Fibroblast of peridontal ligament (primary cell): ENCODE data around the gene ORC3.
"Not testable (repeated sequence)": the region's sequence is repeated elsewhere in the genome, so short reads cannot be mapped to it uniquely, and the experiment has no call there.

Experiments
- DNase-seq: peaks from one replicate; pipeline ENCODE4 v3.0.0-alpha.2; 2010; ENCODE audit errors: extremely low read depth

ORC3 gene

DNA sequence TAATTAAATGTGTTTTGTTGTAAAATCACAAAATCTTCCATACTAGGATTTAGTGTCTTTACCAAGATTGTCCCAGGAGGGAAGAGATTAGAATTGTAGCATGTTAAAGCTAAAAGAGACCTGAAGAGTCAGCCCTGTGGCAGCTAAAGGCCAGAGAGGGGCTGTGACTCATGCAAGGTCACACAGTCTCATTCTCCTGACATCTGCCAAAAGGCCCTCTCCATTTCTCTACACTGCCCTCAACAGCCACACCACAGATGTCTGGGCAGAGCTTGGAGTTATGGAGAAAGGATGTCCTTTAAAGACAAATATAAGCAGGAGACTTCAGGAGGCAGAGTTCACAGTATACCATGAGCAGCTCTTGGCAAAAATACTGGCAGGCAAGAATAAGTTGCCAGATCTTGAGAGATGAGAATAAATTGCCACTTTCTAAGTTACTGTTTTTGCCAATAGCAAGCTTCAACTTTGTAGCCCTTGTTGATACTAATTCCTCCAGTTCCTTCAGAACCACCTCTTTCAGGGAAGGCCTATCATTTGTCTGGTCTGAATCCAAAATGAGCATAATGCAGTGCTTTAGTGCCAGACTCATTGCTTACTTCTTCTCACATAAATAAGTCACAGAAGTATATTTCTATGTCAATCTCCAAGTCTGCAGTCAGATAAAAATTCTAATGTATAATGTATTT, 70.4 kb downstream of the ORC3 start:
- peak; percentile 77 for DNase-seq

DNA sequence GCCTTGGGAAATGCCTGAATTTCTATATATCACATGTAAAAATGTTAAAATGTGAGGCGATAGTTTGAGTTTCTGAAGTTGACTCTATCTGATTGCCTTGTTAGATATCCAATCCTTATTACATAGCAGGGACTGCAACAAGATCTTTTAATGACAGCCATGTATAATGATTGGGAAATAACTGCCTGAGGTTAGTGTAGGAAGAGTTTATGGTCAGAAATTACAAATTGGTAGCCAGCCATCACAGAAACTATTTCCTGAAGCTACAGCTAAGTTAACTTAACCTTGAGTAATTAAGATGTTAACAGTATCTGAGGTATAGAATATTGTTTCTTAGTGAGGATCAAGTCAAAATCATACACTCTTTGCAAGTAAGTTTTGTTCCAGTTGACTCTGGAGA, 71.1 kb downstream of the ORC3 start:
- peak; percentile 82 for DNase-seq

DNA sequence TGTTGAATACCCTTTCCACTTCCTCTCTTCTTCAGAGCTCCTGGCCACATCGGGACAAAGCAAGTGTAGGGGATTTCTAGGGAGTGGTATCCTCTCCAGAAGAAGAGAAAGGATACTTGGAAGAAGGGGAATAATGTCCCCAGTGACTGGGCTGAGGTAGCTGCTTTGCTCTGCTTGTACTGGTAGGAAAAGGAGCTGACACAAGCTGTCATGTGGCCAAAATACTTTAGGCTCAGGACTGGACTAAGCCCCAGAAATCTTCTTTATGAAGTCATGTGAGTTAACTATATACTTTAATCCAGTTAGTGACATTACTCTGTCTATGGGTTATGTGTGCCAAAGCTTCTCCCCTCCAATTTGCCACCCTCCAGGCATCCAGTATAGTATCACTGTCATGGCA, 71.6 kb downstream of the ORC3 start:
- DNase-seq: peak; percentile 61

DNA sequence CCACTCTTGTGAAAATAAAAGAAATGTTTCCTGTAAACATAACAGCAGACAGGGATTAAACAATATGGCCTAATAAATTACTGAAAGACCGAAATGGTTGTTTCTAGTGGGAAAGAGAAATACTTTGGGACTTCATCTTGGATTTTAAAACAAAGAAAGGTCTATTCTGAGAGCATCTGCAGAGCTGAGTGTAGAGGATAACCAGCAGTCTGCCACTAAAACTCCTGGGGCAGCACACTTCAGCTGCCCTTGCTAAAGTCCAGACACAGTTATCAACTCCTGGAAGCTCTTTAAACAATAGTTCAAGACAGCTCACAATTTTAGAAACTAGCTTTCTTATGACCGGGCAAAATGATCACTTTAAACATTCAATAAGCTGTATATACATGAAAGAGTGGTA, 73.5 kb downstream of the ORC3 start:
- DNase-seq: no peak

DNA sequence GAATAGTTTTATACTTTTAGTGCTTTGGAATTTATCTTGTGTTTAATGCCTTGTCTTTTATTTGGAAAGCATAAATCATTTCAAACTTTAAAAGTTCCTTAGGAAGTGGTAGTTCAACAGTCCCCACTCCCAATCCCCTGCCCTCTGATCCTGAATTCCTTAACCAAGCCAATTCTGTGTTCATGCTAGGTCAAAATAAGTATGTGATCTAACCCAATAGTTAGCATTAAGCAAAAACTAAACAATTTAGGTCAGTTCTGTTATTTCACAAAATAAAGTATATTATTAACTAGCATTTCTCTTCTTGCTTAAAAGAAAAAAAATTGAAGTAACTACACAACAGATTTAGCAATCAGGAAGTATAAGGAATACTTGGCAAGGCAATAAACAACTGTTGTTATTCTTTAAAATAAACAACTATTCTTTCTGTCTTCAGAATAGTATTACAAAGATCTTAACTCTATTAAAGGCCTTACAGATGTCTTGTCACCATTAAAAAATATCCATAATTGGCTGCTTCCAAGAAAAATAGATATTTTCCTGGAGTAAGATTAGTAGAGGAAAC, 75.1 kb downstream of the ORC3 start:
- DNase-seq: no peak

DNA sequence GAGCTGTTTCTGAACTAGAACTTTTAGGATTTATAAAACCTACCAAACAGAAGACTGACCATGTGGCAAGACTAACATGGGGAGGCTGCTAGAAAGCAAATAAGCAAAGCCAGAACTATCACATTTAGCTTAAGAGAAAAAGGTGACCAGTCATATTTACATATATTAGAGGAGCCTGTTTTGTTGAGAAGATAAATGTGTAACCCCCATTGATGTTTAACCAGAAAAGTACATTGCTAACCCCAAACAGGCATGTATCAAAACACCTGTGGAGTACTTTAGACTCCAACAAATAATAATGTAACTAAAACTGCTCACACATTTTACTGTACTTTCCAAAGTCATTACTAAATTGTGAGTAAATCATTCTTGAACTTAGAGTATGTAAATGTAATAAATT, 77.1 kb downstream of the ORC3 start:
- no peak for DNase-seq

DNA sequence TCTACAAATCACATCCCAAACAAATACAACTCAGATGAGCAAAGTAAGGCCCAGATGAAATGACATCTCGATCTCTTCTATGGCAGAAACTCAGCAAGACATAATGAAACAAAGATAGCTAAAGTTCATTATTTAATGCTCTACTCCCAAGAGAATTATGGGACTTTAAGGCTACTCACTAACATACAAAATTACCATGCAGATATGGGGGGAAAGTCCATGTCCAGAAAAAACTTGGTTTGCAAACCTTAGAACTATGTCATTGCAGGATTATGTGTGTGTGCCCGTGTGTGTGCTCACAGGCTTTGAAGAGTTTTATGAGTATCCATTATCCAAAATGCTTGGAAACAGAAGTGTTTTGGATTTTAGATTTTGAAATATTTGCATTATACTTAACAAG, 78.1 kb downstream of the ORC3 start:
- DNase-seq: no peak

DNA sequence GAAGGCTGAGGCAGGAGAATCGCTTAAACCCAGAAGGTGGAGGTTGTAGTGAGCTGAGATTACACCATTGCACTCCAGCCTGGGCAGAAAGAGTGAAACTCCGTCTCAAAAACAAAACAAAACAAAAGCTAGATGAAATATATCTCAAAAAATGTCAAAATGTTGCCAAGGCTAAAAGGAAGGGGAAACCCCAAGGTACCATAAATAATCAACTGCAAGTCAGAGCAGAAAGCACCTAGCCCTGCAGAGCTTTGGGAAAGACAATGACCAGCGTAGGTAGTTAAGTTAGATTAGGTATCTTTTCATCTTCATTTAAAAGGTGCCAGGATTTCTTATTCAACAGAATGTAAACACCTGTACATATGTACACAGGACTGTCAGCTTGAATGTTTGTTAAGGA, 79.1 kb downstream of the ORC3 start:
- DNase-seq: no peak

DNA sequence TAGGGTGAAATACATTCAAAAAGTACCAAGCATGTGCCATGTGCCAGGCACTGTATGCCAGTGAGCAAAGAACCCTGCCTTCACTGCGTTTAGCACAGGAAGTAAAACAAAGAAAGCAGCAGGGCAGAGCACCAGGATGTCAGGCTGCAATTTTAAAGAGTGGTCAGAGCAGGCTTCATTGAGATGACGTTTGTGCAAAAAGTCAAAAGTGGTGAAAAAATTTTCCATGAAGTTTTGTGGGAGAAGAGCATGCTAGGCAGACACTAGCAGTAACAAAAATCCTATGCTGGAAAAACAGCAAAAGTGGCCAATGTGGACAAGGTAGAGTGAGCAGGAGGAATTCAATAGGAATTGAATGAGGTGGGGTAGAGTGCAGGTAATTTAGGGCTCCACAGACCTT, 80.8 kb downstream of the ORC3 start:
- no peak for DNase-seq

DNA sequence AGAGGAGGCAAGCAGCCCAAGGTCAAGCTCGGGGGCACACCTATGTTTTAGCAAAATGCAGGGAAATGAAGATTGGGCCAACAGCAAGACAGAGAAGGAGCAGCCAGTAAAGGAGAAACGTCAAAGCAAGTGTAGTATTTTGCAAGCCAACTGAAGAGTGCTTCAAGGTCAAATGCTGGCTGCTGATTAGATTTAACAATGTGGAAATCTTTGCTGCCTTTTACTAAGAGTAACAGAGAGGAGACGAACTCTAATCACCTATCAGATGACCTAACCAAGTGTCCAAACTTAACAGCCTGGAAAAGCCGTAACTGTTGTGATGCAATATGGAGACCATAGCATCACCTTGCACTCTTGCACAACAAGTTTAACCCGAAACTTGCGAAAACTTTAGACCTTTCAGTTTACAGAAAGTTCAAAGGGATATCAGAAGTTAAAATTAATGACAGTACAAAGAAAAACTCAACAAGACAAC, 81.7 kb downstream of the ORC3 start:
- no peak for DNase-seq

DNA sequence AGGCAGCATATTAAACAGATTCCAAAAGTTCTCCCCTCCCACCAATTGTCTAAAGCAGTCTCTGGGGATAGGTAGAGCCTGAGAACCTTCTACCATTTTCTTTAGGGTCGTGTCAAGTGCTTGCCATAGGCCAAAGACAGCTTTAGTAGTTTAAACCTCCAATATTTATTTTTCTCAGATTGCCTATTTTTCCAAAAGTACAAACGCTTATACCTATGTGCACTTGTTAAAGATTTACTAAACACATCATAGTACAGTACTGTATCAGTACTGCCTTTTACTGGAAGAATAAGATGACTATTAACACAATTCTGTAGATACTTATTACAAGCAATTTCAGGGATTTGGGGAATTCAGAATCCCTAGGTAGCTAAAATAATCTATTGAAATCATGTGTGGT, 82.7 kb downstream of the ORC3 start:
- no peak for DNase-seq

DNA sequence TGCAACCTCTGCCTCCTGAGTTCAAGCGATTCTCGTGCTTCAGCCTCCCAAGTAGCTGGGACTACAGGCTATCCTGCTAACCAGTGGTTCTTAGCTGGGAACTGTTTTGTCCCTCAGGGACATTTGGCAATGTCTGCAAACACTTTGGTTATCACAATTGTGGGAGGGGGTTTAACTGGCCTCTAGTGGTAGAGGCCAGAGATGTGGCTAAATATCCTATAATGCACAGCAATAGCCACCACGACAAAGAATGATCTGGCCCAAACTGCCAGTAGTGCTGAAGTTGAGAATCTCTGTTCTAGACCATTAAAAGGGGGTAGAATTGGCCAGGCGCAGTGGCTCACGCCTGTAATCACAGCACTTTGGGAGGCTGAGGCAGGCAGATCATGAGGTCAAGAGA, 83.3 kb downstream of the ORC3 start:
- DNase-seq: no peak

DNA sequence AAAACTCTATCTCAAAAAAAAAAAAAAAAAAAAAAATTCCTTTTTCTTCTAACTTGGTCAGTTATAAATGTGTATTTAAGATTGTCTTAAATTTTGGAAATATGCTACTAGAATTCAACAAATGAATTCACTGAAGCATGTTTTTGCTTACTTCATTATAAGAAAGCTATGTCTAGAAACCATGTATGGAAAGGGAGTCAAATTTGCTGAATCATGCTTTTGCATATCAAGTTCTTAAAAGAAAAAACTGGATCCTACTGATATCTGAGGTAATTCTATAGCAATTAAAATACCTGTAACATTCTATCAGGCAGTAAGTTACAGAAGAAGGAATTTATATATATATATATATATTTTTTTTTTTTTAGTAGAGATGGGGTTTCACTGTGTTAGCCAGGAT, 84.4 kb downstream of the ORC3 start:
- no peak for DNase-seq

DNA sequence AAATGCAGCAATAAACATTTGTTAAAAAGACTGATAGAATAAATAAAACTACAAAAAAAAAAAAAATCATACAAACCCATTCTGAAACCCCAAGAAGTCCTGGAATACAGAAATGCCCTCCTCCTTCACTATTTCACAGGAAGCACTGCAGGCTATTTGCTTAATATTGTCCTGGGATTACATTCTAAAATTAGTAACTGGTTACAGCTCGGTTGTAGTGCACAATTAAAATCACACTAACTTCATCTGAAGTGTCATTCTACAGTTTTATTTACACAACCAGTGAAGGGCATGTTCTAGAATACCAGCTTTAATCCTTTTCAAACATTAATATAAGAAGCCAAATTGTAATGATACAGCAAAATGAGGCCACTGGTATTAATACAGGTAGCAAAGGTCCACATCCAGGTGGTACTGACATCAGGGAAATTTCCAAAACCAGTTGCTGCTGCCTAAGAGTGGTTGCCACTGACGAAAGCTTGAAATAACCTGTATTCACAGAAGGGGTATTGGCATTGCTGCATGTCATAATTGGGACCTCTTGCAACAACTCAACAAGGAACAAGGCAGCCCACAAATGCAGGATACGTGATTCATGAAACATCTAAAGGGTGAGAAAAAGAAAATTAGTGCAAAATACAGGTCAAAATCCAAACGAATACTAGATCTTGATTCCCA, 85.2 kb downstream of the ORC3 start:
- DNase-seq: no peak

DNA sequence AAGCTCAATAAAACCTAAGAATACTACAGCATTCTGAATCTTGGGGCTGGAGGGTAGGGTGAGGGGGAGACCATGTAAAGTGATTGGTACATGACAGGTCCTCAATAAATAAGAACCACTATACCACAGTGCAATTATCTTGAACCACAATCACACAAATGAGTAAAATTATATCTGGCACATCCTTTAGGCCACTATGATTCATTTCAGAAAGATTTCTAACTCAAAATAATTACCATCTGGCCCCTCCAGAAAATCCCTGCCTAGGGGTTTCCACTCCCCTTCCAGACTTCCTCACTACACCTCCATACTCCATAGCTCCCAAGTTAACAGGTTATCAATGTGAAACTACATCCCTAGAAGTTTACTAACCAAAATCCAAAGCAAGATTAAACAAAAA, 92.4 kb downstream of the ORC3 start:
- peak; percentile 63 for DNase-seq

DNA sequence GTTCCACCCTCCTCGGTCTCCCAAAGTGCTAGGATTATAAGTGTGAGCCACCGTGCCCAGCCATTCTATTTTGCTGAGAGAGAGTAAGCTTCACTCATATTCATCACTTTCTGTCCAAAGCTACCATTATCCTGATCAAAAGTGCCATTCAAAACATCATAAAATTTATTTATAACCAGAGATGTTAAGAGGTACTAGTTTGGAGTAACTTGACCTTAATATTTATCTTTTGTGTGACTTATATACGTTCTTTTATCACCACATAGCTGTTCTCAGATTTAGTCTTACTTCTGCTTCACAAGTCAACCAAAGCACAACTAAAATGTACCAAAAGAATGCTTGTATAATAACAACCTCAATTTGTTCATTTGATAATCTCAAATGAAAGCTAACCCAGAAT, 94.0 kb downstream of the ORC3 start:
- DNase-seq: no peak

DNA sequence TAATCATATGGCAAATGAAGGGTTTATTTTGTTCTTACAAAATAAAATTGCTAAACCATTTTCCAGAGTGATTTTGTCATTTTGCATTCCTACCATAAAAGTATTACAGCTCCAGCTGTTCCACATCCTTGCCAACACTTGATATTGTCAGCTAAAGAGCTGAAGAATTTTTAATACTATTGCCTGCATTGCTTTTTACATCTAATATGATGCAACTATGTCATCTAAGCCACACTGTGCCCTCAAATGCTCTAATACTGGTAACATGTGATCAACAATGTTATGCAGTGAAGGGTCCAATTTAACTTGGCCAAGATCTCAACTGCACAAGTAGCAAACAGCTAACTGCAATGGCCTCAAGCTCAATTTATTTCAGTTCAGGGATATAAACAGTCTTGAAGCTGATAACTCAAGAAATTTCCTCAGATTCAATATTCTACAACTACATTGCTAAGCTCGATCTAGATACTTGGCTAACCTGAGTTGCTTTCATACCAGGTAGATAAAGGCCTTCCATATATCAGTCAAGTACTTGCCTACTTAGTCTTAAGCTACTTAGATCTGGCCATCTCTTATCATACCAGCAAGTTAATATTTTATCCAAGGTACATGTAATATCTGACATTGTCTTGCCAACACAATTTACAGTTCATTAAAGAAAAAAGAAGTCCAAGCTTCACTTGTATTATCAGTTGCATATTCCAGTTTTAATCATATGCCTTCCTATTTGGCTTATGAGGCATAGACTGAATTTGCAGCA, 95.1 kb downstream of the ORC3 start:
- no peak for DNase-seq

DNA sequence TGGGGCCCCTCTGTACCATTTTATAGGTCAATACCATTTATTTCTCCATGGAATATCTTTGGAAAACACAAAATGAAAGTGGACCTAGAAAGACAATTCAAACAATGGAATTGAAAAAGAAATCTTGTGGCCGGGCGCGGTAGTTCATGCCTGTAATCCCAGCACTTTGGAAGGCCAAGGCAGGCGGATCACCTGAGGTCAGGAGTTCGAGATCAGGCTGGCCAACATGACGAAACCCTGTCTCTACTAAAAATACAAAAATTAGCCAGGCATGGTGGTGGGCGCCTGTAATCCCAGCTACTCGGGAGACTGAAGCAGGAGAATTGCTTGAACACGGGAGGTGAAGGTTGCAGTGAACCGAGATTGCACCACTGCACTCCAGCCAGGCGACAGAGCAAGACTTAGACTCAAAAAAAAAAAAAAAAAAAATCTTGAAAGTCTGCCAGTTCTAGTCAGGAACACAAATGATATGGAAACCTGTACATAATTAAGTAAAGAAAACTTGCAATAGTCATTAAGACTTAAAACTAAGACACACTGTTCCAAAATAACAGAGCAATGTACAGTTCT, 96.8 kb downstream of the ORC3 start:
- not testable (repeated sequence) for DNase-seq

DNA sequence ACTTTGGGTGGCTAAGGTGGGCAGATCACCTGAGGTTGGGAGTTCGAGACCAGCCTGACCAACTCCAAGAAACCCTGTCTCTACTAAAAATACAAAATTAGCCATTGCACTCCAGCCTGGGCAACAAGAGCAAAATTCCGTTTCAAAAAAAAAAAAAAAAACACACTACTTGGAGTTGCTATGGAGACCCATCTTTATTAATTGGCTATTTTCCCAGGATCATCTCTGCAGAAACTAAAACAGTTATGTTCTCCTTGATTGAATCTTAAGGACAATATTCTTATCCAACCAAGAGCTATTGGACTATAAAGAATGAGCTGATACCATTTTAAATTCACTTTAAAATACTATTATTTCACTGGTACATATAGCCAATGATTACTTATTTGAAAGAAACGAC, 97.4 kb downstream of the ORC3 start:
- no peak for DNase-seq

DNA sequence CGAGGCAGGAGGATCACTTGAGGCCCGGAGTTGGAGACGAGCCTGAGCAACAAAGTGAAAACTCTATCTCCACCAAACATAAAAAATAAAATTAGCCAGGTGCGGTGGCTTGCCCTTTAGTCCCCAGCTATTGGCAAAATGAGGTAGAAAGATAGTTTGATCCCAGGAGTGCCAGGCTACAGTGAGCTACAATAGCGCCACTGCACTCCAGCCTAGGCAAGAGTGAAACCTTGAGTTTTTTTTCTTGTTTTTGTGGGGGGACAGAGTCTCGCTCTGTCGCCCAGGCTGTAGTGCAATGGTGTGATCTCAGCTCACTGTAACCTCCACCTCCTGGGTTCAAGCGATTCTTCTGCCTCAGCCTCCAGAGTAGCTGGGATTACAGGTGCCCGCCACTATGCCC, 98.0 kb downstream of the ORC3 start:
- not testable (repeated sequence) for DNase-seq

DNA sequence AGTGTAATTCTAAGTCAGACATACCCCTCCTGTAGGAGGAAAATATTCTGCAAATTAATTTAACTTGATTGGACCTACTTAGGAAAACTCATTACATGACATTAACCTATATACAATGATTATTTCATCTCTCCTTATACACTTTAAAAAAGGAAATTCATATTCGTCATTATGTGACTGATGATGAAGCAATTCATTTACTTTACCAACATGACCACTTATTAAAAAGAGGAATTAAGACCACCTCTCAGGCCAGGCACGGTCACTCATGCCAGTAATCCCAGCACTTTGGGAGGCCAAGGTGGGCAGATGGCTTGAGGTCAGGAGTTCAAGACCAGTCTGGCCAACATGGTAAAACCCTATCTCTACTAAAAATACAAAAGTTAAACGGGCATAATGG, 100.5 kb downstream of the ORC3 start:
- DNase-seq: no peak

DNA sequence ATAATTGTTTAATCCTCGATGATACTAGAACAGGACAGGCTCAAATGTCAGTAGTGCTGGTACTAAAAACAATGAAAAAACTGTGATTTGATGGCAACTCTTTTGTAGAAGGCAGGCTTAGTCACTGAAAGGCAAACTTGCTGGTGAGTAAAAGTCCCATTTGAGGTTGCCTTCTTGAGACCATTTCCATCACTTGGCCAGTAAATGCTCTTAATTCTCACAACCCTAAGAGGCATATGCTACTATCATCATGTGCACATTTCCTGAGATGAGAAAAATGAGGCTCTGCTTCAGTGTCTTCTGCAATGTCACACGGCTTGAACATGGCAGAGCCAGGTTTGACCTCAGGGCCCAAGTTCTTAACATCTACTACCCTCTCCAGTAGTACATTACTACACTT, 102.2 kb downstream of the ORC3 start:
- DNase-seq: no peak
